HG03097 (cell line): Measurements from ENCODE around the gene DPYSL4.

Experiments
- ATAC-seq: cut with Tn5 transposase; IDR thresholded peaks from one replicate; pipeline ENCODE4 v1.9.1; 2021; ENCODE audit not compliant: unreplicated experiment, low FRiP score

The DPYSL4 gene

GRCh38 chr10:132186488-132187429 is at the start of gene DPYSL4:
Gene DPYSL4, plus strand, starts transcription at chr10:132186948. Its CDS starts 116 bp downstream, at chr10:132187064.
- ATAC-seq: no peak

GRCh38 chr10:132137111-132138072 is 49.4 kb upstream of the DPYSL4 start:
- no peak for ATAC-seq

DNA sequence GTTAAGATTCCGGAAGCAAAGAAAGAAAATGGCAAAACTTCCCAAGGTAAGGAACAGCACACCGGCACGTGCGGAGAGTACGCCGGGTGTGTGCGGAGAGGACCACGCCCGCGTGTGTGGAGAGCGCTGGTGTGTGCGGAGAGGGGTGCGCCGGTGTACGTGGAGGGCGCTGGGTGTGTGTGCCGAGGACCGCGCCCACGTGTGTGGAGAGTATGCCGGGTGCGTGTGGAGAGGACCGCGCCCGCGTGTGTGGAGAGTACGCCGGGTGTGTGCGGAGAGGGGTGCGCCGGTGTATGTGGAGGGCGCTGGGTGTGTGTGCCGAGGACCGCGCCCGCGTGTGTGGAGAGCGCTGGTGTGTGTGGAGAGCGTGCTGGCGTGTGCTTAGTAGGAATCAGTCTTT is 48.6 kb upstream of the DPYSL4 start:
- no peak for ATAC-seq

GRCh38 chr10:132138596-132138995 is 48.2 kb upstream of the DPYSL4 start:
- no peak for ATAC-seq

DNA sequence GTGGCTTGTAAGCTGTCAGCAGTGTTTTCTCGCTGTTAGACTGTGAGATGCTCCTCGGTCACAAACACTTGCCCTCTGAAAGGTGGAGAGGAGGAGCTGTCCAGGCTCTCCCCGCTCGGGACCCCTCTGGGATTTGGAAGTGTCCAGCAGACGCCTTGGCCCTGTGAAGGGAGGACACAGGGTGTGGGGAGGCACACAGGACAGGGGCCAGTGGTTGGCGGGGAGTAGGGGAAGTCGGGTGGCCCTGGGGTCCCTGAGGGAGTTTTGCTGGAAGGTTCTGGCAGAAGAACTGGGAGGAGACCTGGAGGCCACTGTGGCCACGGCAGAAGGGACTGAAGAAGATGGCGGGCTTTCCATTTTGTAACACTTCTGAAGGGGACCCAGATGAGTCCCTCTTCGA is 47.2 kb upstream of the DPYSL4 start:
- no peak for ATAC-seq

- no peak for ATAC-seq
These were observed 46.4 kb upstream of the DPYSL4 start for GRCh38 chr10:132140167-132140925.

DNA sequence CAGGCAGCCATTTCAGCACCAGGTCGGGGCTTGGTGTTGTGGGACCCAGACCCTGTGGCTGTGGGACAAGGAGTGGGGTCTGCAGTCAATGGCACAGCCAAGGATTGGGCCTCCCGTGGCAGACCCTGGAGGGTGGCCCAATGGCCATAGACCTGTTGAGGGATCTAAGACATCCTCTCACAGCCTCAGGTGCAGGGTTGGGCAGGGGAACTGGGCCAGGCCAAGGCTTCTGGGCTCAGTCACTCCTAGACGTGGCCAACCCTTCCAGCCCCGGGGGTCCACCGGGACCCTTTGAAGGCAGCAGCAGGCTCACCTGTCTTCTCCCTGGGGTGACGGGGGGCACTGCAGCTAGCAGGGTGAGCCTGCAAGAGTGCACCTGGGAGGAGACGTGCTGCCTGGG is 45.7 kb upstream of the DPYSL4 start:
- ATAC-seq: no peak

- ATAC-seq: no peak
These were observed 45.0 kb upstream of the DPYSL4 start for GRCh38 chr10:132141526-132142395.

- ATAC-seq: no peak
These were observed 44.2 kb upstream of the DPYSL4 start for GRCh38 chr10:132142396-132143161.

- ATAC-seq: no peak
These were observed 43.6 kb upstream of the DPYSL4 start for GRCh38 chr10:132143162-132143561.

DNA sequence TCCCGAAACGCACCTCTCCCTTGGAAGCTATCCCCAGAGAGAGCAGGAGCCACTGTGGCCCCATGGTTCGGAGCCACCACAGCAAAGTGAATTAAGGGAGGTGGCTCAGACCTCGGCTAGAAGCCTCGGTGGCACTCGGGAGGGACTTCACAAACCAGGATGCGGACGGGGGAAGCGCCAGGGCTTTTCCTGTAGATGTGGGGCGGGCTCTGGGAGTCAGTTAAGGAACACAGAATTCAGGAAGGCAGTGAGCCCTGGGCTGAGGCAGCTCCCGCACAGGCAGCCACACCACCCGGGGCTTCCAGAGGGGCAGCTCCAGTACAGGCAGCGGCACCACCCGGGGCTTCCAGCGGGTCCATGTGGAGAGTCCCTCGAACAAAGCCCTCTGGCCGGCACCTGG is 42.7 kb upstream of the DPYSL4 start:
- ATAC-seq: no peak

DNA sequence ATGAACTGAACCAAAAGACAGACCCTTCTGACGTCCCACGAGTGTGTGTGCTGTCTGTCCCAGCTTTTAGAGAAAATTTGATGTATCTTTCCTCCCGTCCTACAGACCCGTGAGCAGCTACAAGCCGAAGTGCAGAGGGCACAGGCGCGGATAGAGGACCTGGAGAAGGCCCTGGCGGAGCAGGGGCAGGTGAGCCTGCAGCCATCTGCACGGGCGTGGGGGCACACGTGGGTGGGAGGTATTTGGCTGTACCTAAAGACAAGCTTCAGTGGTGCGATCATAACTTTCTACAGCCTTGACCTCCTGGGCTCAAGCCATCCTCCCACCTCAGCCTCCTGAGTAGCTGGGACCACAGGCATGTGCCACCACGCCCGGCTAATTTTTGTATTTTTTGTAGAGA is 41.7 kb upstream of the DPYSL4 start:
- no peak for ATAC-seq

DNA sequence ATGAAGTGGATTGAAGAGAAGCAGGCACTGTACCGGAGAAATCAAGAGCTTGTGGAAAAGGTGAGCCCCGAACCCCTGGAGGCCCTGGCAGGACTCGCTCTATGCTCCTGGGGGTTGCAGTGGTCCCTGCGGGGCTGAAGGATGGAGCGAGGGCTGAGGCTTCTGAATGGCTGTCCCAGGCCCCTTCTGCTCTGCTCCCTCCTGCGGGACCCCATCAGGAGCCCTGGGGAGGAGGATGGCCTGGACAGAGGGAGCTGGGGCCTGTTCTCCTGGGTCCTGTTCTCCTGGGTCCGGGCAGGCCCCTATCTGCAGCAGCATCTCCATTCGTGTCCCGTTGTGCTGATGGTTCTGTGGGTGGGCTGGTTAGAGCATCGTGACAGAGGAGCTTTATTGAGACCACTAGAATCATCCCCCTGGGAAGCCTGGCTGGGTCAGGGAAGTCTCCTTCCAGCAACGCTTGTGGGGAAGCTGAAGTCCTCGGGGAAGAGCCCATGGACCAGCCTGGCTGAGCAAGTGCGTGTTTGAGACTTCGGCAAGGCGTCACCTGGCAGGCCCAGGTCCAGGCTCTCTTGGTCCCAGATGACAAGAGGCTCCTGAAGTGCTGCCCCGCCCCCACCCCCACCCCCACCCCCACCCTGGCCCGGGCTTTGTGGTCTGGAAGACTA is 41.1 kb upstream of the DPYSL4 start:
- ATAC-seq: no peak

GRCh38 chr10:132146271-132146671 is 40.5 kb upstream of the DPYSL4 start:
- ATAC-seq: no peak

DNA sequence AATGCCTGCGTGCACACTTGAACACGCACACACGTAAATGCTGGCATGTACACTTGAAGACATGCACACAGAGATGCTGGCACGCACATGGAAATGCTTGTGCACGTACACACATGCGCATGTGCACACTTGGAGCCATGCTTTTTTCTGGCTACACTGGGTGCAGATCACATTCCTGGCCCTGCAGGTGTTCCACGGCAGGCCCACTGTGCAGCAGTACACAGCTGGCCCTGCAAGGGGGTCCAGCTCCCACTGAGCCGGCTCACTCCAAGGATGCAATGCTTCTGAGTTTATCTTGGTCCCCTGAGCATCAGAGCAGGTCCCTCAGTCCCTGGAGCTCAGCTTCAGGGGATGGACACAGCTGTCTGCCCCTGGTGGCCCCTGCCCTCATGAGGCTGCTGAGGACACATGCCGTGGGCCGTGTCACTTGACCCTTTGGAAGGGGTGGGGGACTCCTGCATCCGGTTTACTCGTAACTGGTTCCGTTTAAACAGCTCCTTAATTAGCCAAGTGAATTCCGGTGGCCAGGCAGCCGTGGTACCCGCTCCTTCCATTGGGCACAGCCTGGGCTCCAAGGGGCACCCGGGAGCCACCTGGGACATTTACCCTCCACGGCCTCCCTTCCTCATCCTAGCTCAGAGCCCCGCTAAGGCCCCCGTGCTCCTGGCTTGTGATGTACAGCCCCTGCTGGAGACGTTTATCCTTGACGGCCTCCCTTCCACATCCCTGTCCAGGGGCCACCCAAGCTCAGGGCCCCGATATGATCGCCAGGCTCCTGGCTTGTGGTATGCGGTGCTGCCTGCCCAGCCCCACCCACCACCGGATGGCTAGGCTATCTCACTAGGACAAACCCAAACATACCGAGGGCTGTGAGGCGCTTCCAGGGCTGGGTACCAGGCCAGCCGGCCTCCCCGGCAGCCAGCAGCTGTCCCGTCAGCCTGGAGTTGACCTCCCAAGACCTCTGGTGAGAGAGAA is 39.5 kb upstream of the DPYSL4 start:
- no peak for ATAC-seq

GRCh38 chr10:132148261-132149251 is 38.2 kb upstream of the DPYSL4 start:
- ATAC-seq: no peak
